Right atrium auricular region (tissue), 2 donors: ENCODE data around the gene XPR1. TPM values are rescaled to one million over a fixed set of nuclear protein-coding genes. Genes with fewer than 3 reads are reported as not detected.

ENCODE experiments used
- DNase-seq: peaks from one replicate; pipeline ENCODE4 v3.0.0-alpha.2; 2019; ENCODE audit warnings: low spot score
- H3K27ac ChIP-seq, 2 donors: fragments of 200-600 bp; sonication (generic); 1 replicate in 1 of 2; 2 replicates in 1 of 2; pipeline ENCODE4 v1.5.1; 2016 to 2019
- H3K27me3 ChIP-seq, 2 donors: fragments of 200-600 bp; sonication (generic); one replicate each; pipeline versions ENCODE4 v1.5.1 to v1.6.0; 2017 to 2019
- H3K36me3 ChIP-seq: fragments of 200-600 bp; sonication (generic); one replicate; pipeline ENCODE4 v1.5.1; 2016
- H3K4me1 ChIP-seq, 2 donors: fragments of 200-600 bp; sonication (generic); one replicate each; pipeline versions ENCODE4 v1.5.1 to v1.6.0; 2017 to 2019
- H3K4me3 ChIP-seq, 2 donors: fragments of 200-600 bp; sonication (generic); 1 replicate in 1 of 2; 2 replicates in 1 of 2; pipeline ENCODE4 v1.5.1; 2017 to 2019; ENCODE audit warnings: mild to moderate bottlenecking in 1 of 2, moderate library complexity in 1 of 2
- H3K9me3 ChIP-seq, 2 donors: fragments of 200-600 bp; sonication (generic); one replicate each; pipeline ENCODE4 v1.5.1; 2019
- total RNA-seq, 2 donors: library from RNA; depleted of rRNA; stranded (reverse); fragments of >200 nt; gene quantifications; one replicate each; pipeline ENCODE4 v1.1.0, GENCODE V29; 2016
- TF ChIP-seq, protein P1 (sequence below), 2 donors: fragments of 200-600 bp; sonication (generic); IDR thresholded peaks; one replicate each; pipeline ENCODE4 v1.5.1; 2019; ENCODE audit warnings: antibody characterized with exemption in 2 of 2

The XPR1 gene
- total RNA-seq, 2 donors from 2014 or later, result 30.0 to 53.0 TPM

DNA sequence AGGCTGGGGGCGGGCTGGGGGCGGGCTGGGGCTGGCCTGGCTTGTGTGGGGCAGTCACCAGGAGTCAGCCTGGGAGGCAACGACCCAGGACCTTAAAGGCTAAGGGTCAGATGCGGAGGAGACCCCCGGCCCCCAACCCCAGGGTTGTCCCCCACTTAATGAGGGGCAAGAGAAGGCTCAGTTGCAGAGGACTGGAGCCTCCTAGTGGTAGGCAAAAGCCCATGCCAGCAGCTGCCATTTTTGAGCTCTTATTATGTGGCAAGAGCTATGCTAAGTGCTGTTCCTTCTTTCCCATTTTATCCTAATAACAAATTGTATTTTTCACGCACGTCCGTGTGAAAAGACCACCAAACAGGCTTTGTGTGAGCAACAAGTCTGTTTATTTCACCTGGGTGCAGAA, 288.9 kb downstream of the XPR1 start:
- H3K4me1 ChIP-seq, result peaks cover 0 to 14% of the 10 kb centered on the region in 2 donors
- peaks cover 27% of the 10 kb centered on the region for H3K36me3 ChIP-seq
- no peak overlapping the region for H3K27ac ChIP-seq
- TF ChIP-seq, protein P1, sequence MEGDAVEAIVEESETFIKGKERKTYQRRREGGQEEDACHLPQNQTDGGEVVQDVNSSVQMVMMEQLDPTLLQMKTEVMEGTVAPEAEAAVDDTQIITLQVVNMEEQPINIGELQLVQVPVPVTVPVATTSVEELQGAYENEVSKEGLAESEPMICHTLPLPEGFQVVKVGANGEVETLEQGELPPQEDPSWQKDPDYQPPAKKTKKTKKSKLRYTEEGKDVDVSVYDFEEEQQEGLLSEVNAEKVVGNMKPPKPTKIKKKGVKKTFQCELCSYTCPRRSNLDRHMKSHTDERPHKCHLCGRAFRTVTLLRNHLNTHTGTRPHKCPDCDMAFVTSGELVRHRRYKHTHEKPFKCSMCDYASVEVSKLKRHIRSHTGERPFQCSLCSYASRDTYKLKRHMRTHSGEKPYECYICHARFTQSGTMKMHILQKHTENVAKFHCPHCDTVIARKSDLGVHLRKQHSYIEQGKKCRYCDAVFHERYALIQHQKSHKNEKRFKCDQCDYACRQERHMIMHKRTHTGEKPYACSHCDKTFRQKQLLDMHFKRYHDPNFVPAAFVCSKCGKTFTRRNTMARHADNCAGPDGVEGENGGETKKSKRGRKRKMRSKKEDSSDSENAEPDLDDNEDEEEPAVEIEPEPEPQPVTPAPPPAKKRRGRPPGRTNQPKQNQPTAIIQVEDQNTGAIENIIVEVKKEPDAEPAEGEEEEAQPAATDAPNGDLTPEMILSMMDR (IDR thresholded peaks at IDR 0.05), result peak in 1 of 2 donors; percentile 21
- H3K4me3 ChIP-seq, result no peak overlapping the region
- no peaks in the 10 kb centered on the region for H3K27me3 ChIP-seq
- H3K9me3 ChIP-seq, result no peaks in the 10 kb centered on the region
- DNase-seq, result no peak

DNA sequence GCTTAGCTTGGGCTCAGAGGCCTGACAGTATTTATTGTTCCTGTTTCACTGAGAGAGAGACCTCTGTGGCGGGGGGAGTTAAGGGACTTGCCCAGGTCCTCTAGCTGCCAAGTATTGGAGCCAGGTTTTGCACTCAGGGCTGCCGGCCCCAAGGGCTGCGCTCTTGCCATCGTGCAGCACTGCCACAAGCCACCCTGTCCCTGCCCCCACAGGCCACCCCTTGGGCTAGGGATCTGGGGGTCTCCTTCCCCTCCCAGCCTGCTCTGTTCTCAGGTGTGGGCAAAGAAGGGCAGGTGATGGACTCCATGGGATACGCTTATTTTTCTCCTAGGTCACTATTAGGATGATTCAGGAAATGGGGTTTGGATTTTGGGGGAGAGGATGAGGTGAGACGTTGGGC, 289.6 kb downstream of the XPR1 start:
- no peaks in the 10 kb centered on the region for H3K9me3 ChIP-seq
- TF ChIP-seq, protein P1 (IDR thresholded peaks at IDR 0.05), result no peak
- H3K4me3 ChIP-seq, result no peak overlapping the region
- H3K27me3 ChIP-seq, result no peaks in the 10 kb centered on the region
- H3K36me3 ChIP-seq, result peaks cover 24% of the 10 kb centered on the region
- no peak overlapping the region for H3K27ac ChIP-seq
- H3K4me1 ChIP-seq, result peaks cover 0 to 21% of the 10 kb centered on the region in 2 donors
- no peak for DNase-seq

- no peak overlapping the region for H3K27ac ChIP-seq
- H3K4me1 ChIP-seq, result peaks cover 0 to 28% of the 10 kb centered on the region in 2 donors
- TF ChIP-seq, protein P1 (IDR thresholded peaks at IDR 0.05), result no peak
- no peaks in the 10 kb centered on the region for H3K27me3 ChIP-seq
- H3K9me3 ChIP-seq, result no peaks in the 10 kb centered on the region
- no peak for DNase-seq
- H3K36me3 ChIP-seq, result peaks cover 17% of the 10 kb centered on the region
- no peak overlapping the region for H3K4me3 ChIP-seq
Measured at GRCh38 chr1:180921891-180922630, 290.2 kb downstream of the XPR1 start.

DNA sequence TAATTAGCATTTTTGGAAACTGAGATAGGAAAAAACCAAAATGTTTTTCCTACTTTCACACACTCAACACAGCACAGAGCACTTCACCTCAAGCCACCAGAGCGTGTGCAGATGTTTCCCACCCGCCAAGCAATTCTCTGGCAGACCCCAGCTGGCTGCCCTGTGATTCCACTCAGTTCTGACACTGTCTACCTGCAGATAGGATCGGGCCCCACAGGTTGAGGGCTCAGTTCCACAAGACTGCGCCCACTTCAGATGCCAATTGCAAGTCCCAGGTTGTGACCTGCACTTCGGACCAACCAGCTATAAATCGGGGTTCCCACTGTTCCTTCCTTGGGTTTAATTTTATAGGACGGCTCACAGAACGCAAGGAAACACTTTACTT, 290.8 kb downstream of the XPR1 start:
- no peak for DNase-seq
- H3K4me1 ChIP-seq, result peaks cover 0 to 34% of the 10 kb centered on the region in 2 donors
- no peaks in the 10 kb centered on the region for H3K9me3 ChIP-seq

DNA sequence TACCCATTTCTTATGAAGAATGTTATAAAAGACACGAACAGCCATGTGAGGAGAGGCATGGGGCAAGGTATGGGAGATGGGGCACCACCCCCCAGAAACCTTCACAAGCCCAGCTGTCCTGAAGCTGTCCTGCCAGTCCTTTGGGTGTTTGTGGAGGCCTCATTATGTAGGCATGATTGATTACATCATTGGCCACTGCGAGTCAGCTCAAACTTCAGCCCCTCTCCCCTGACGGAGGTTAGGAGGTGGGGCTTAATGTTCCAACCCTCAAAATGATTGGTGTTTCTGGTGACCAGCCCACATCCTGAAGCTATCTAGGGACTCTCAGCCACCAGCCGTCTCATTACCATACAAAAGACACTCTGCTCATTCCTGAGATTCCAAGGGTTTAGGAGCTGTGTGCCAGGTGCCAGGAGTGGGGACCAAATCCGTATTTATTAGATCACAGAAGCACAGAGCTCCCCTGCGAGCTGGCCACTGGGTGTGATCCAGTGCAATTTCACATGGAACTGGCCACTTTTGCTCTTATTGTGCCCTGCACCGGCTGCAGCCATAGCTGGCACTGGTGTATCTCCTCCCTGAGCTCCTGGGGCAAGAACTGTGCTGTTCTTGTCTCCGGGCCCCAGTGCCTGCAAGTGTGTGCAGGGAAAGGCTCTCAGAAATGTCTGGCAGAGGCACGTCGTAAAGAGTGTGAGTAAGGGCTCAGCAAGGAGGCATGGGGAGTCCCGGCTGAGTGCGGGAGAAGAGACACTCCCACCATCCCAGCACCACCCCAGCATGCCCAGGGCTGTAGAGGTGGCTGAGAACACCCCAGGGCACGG, 291.4 kb downstream of the XPR1 start:
- H3K9me3 ChIP-seq, result no peaks in the 10 kb centered on the region
- peaks cover 0 to 40% of the 10 kb centered on the region in 2 donors for H3K4me1 ChIP-seq
- peaks cover 11% of the 10 kb centered on the region for H3K36me3 ChIP-seq
- no peak overlapping the region for H3K4me3 ChIP-seq
- H3K27me3 ChIP-seq, result no peaks in the 10 kb centered on the region
- no peak overlapping the region for H3K27ac ChIP-seq
- no peak for DNase-seq
- TF ChIP-seq, protein P1 (IDR thresholded peaks at IDR 0.05), result no peak

More for the DNA sequence above, 290.8 kb downstream of the XPR1 start:
- peaks cover 16% of the 10 kb centered on the region for H3K36me3 ChIP-seq
- no peak overlapping the region for H3K4me3 ChIP-seq
- TF ChIP-seq, protein P1 (IDR thresholded peaks at IDR 0.05), result no peak
- H3K27me3 ChIP-seq, result no peaks in the 10 kb centered on the region
- H3K27ac ChIP-seq, result no peak overlapping the region
